DOHH2 (cell line): ENCODE data around the gene SLC66A3.

Experiments
- H3F3A ChIP-seq: fragments of 200-600 bp; sonication (generic), shearing (Covaris generic); 2 replicates; pipeline ENCODE4 v1.6.0; 2016; ENCODE audit warnings: antibody characterized with exemption, mild to moderate bottlenecking; ENCODE audit not compliant: control insufficient read depth, insufficient read depth
- H3K27ac ChIP-seq: fragments of 200-600 bp; sonication (generic); 2 replicates; pipeline ENCODE4 v1.5.1; 2014; ENCODE audit warnings: low read depth, mild to moderate bottlenecking, low read length, moderate library complexity
- H3K27me3 ChIP-seq: fragments of 200-600 bp; sonication (generic); 2 replicates; pipeline ENCODE4 v1.6.1; 2014; ENCODE audit warnings: mild to moderate bottlenecking, low read length, mixed read lengths; ENCODE audit not compliant: control insufficient read depth
- H3K36me3 ChIP-seq: fragments of 200-600 bp; sonication (generic); 2 replicates; pipeline ENCODE4 v1.6.1; 2014; ENCODE audit warnings: mild to moderate bottlenecking, low read length, moderate library complexity, mixed read lengths; ENCODE audit not compliant: control insufficient read depth
- H3K4me1 ChIP-seq: fragments of 200-600 bp; sonication (generic); 2 replicates; pipeline ENCODE4 v1.6.1; 2014; ENCODE audit warnings: mild to moderate bottlenecking, low read length, mixed read lengths; ENCODE audit not compliant: control insufficient read depth
- H3K4me2 ChIP-seq: fragments of 200-600 bp; sonication (generic); 2 replicates; pipeline ENCODE4 v1.6.0; 2014; ENCODE audit warnings: mild to moderate bottlenecking, low read length, moderate library complexity
- H3K4me3 ChIP-seq: fragments of 200-600 bp; sonication (generic); 2 replicates; pipeline ENCODE4 v1.5.1; 2014; ENCODE audit warnings: mild to moderate bottlenecking, low read length, mixed read lengths
- H3K79me2 ChIP-seq: fragments of 200-600 bp; sonication (generic); 2 replicates; pipeline ENCODE4 v1.6.1; 2014; ENCODE audit warnings: mild to moderate bottlenecking, low read length, mixed read lengths; ENCODE audit not compliant: control insufficient read depth
- H3K9me2 ChIP-seq: fragments of 200-600 bp; sonication (generic); replicated peaks from 2 replicates; pipeline ENCODE4 v1.6.1; 2014; ENCODE audit warnings: mild to moderate bottlenecking, low read length, mixed read lengths; ENCODE audit not compliant: control insufficient read depth
- H3K9me3 ChIP-seq: fragments of 200-600 bp; sonication (generic); 2 replicates; pipeline ENCODE4 v1.6.1; 2014; ENCODE audit warnings: antibody characterized with exemption, low read length, mixed read lengths; ENCODE audit not compliant: control insufficient read depth, insufficient read depth
- H4K20me1 ChIP-seq: fragments of 200-600 bp; sonication (generic); 2 replicates; pipeline ENCODE4 v1.6.0; 2014; ENCODE audit warnings: low read depth, mild to moderate bottlenecking, antibody characterized with exemption, low read length, moderate library complexity; ENCODE audit not compliant: control insufficient read depth, insufficient read depth
- CTCF ChIP-seq: fragments of 200-600 bp; sonication (generic); IDR thresholded peaks from one replicate; pipeline ENCODE4 v1.5.1; 2014; ENCODE audit warnings: antibody characterized with exemption, mild to moderate bottlenecking, low read depth, low read length; ENCODE audit not compliant: poor library complexity, severe bottlenecking
- EZH2phosphoT487 ChIP-seq: fragments of 200-600 bp; sonication (generic); IDR thresholded peaks from 2 replicates; pipeline ENCODE4 v1.6.1; 2017; ENCODE audit warnings: borderline replicate concordance, mild to moderate bottlenecking, antibody characterized with exemption, low read length, moderate library complexity, mixed read lengths

Gene SLC66A3

GRCh38 chr2:11157296-11157695 is 2.0 kb downstream of the SLC66A3 start:
- Histone ChIP-seq H3K27ac (no peak overlapping the region), H3K27me3 (peaks cover 2% of the 10 kb centered on the region; the same call in 1 of the 2 replicates), H3K4me1 (peaks cover 15% of the 10 kb centered on the region), H3F3A (no peaks in the 10 kb centered on the region), H3K4me2 (no peak overlapping the region), H3K36me3 (no peaks in the 10 kb centered on the region), H3K9me3 (no peaks in the 10 kb centered on the region), H3K9me2 (no peaks in the 10 kb centered on the region), H4K20me1 (no peaks in the 10 kb centered on the region), H3K79me2 (no peaks in the 10 kb centered on the region), H3K4me3 (no peak overlapping the region)
- TF ChIP-seq CTCF (no peak), EZH2phosphoT487 (no peak)

- Histone ChIP-seq H3K9me3 (no peaks in the 10 kb centered on the region), H3K4me3 (no peak overlapping the region), H3K79me2 (no peaks in the 10 kb centered on the region), H3K4me1 (peaks cover 15% of the 10 kb centered on the region), H4K20me1 (no peaks in the 10 kb centered on the region), H3K36me3 (no peaks in the 10 kb centered on the region), H3F3A (no peaks in the 10 kb centered on the region), H3K27ac (no peak overlapping the region), H3K4me2 (no peak overlapping the region), H3K27me3 (peaks cover 2% of the 10 kb centered on the region; the same call in 1 of the 2 replicates), H3K9me2 (no peaks in the 10 kb centered on the region)
- TF ChIP-seq CTCF (no peak), EZH2phosphoT487 (no peak)
Measured at GRCh38 chr2:11157731-11158130, 2.5 kb downstream of the SLC66A3 start.

GRCh38 chr2:11158916-11159573 is 3.8 kb downstream of the SLC66A3 start:
- Histone ChIP-seq H3K27me3 (no peaks in the 10 kb centered on the region), H3K9me3 (no peaks in the 10 kb centered on the region), H3K4me1 (peaks cover 14% of the 10 kb centered on the region), H4K20me1 (no peaks in the 10 kb centered on the region), H3K79me2 (no peaks in the 10 kb centered on the region), H3K27ac (no peak overlapping the region), H3F3A (no peaks in the 10 kb centered on the region), H3K9me2 (no peaks in the 10 kb centered on the region), H3K36me3 (no peaks in the 10 kb centered on the region), H3K4me3 (no peak overlapping the region), H3K4me2 (no peak overlapping the region)
- no peak for TF ChIP-seq EZH2phosphoT487
- no peak for TF ChIP-seq CTCF
